Measurements from ENCODE around the gene FXYD3. TPM values are rescaled to one million over a fixed set of nuclear protein-coding genes. Genes with fewer than 3 reads are reported as not detected.

Gene FXYD3
- total RNA-seq, 1 donor from 2014 or later = not detected

- Histone ChIP-seq H3K4me2 (ENCODE audit: low read length) (no peak overlapping the region), H3K79me2 (ENCODE audit: insufficient read depth, low read length) (no peaks in the 10 kb centered on the region), H3K27me3 (ENCODE audit: insufficient read depth, low read length) (no peaks in the 10 kb centered on the region), H3K9ac (ENCODE audit: low read length) (no peak overlapping the region), H2AFZ (ENCODE audit: low read depth, low read length) (no peak overlapping the region), H3K27ac (ENCODE audit: low read depth, low read length) (no peak overlapping the region), H3K4me3 (ENCODE audit: insufficient read depth, low read depth, low read length) (no peak overlapping the region), H3K9me3 (ENCODE audit: insufficient read depth, low read depth, low read length) (peaks cover 4% of the 10 kb centered on the region), H3K36me3 (ENCODE audit: insufficient read depth, low read length) (no peaks in the 10 kb centered on the region), H3K4me1 (ENCODE audit: insufficient read depth, low read length) (no peaks in the 10 kb centered on the region), H4K20me1 (ENCODE audit: insufficient read depth, low read length) (no peaks in the 10 kb centered on the region)
- H3K9me3 Mint-ChIP-seq (ENCODE audit: unreplicated experiment) = peaks cover 3% of the 10 kb centered on the region
- DNase-seq (ENCODE audit: low read depth) = no peak
- H3K4me3 Mint-ChIP-seq (ENCODE audit: unreplicated experiment) = no peak overlapping the region
- no peak for FAIRE-seq
- peaks cover 5% of the 10 kb centered on the region for H3K4me1 Mint-ChIP-seq (ENCODE audit: low read depth, unreplicated experiment)
- no peak overlapping the region for H3K27ac Mint-ChIP-seq (ENCODE audit: unreplicated experiment)
- H3K27me3 Mint-ChIP-seq (ENCODE audit: low read depth, unreplicated experiment) = peaks cover 12% of the 10 kb centered on the region
- no peak for TF ChIP-seq EZH2 (IDR thresholded peaks at IDR 0.05; ENCODE audit: insufficient read depth, low read length)
- H3K36me3 Mint-ChIP-seq (ENCODE audit: low read depth, unreplicated experiment) = peaks cover 4% of the 10 kb centered on the region
Observed at GRCh38 chr19:35069696-35070095, 45.9 kb upstream of the FXYD3 start.

- DNase-seq (ENCODE audit: low read depth) (no peak), FAIRE-seq (no peak)
- Histone ChIP-seq H3K9ac (ENCODE audit: low read length) (no peak overlapping the region), H4K20me1 (ENCODE audit: insufficient read depth, low read length) (no peaks in the 10 kb centered on the region), H3K4me3 (ENCODE audit: insufficient read depth, low read depth, low read length) (no peak overlapping the region), H3K4me1 (ENCODE audit: insufficient read depth, low read length) (no peaks in the 10 kb centered on the region), H3K9me3 (ENCODE audit: insufficient read depth, low read depth, low read length) (peaks cover 4% of the 10 kb centered on the region), H3K36me3 (ENCODE audit: insufficient read depth, low read length) (no peaks in the 10 kb centered on the region), H3K79me2 (ENCODE audit: insufficient read depth, low read length) (no peaks in the 10 kb centered on the region), H3K27ac (ENCODE audit: low read depth, low read length) (no peak overlapping the region), H3K27me3 (ENCODE audit: insufficient read depth, low read length) (no peaks in the 10 kb centered on the region), H3K4me2 (ENCODE audit: low read length) (no peak overlapping the region), H2AFZ (ENCODE audit: low read depth, low read length) (no peak overlapping the region)
- no peak overlapping the region for H3K4me3 Mint-ChIP-seq (ENCODE audit: unreplicated experiment)
- TF ChIP-seq EZH2 (IDR thresholded peaks at IDR 0.05; ENCODE audit: insufficient read depth, low read length) (no peak), CTCF (IDR thresholded peaks at IDR 0.05; ENCODE audit: insufficient read depth, low read depth, low read length) (no peak)
- H3K4me1 Mint-ChIP-seq (ENCODE audit: low read depth, unreplicated experiment) = peaks cover 5% of the 10 kb centered on the region
- no peak overlapping the region for H3K27ac Mint-ChIP-seq (ENCODE audit: unreplicated experiment)
- peaks cover 16% of the 10 kb centered on the region for H3K27me3 Mint-ChIP-seq (ENCODE audit: low read depth, unreplicated experiment)
- H3K9me3 Mint-ChIP-seq (ENCODE audit: unreplicated experiment) = peaks cover 3% of the 10 kb centered on the region
- peaks cover 4% of the 10 kb centered on the region for H3K36me3 Mint-ChIP-seq (ENCODE audit: low read depth, unreplicated experiment)
Observed at GRCh38 chr19:35070471-35070870, 45.2 kb upstream of the FXYD3 start.

GRCh38 chr19:35073516-35073915 lies 42.1 kb upstream of the FXYD3 start:
- no peaks in the 10 kb centered on the region for H4K20me1 ChIP-seq (ENCODE audit: insufficient read depth, low read length)
- no peak overlapping the region for H3K4me3 ChIP-seq (ENCODE audit: insufficient read depth, low read depth, low read length)
- peaks cover 1% of the 10 kb centered on the region for H3K9me3 Mint-ChIP-seq (ENCODE audit: unreplicated experiment)

More at GRCh38 chr19:35073516-35073915, 42.1 kb upstream of the FXYD3 start:
- H3K27me3 ChIP-seq (ENCODE audit: insufficient read depth, low read length) = no peaks in the 10 kb centered on the region
- no peaks in the 10 kb centered on the region for H3K79me2 ChIP-seq (ENCODE audit: insufficient read depth, low read length)
- H3K9me3 ChIP-seq (ENCODE audit: insufficient read depth, low read depth, low read length) = peaks cover 4% of the 10 kb centered on the region
- H3K36me3 ChIP-seq (ENCODE audit: insufficient read depth, low read length) = no peaks in the 10 kb centered on the region
- no peak overlapping the region for H3K27ac ChIP-seq (ENCODE audit: low read depth, low read length)
- H3K4me1 Mint-ChIP-seq (ENCODE audit: low read depth, unreplicated experiment) = peaks cover 2% of the 10 kb centered on the region
- no peaks in the 10 kb centered on the region for H3K4me1 ChIP-seq (ENCODE audit: insufficient read depth, low read length)
- peaks cover 24% of the 10 kb centered on the region for H3K27me3 Mint-ChIP-seq (ENCODE audit: low read depth, unreplicated experiment)
- no peak for DNase-seq (ENCODE audit: low read depth)
- no peak overlapping the region for H3K4me3 Mint-ChIP-seq (ENCODE audit: unreplicated experiment)
- no peak overlapping the region for H2AFZ ChIP-seq (ENCODE audit: low read depth, low read length)
- peaks cover 2% of the 10 kb centered on the region for H3K36me3 Mint-ChIP-seq (ENCODE audit: low read depth, unreplicated experiment)
- no peak overlapping the region for H3K27ac Mint-ChIP-seq (ENCODE audit: unreplicated experiment)
- TF ChIP-seq EZH2 (IDR thresholded peaks at IDR 0.05; ENCODE audit: insufficient read depth, low read length) (no peak), CTCF (IDR thresholded peaks at IDR 0.05; ENCODE audit: insufficient read depth, low read depth, low read length) (no peak)
- FAIRE-seq = no peak
- no peak overlapping the region for H3K9ac ChIP-seq (ENCODE audit: low read length)
- no peak overlapping the region for H3K4me2 ChIP-seq (ENCODE audit: low read length)

Data from astrocyte (in vitro differentiated cells and primary cell).